C1 segment of cervical spinal cord (tissue), 14 donors: Measurements from ENCODE around the gene RELT.

Experiments used
- DNase-seq, 14 donors: peaks; one replicate each; lab custom pipeline; 2025; lab: John Stamatoyannopoulos, UW

Gene RELT

GRCh38 chr11:73376160-73376802 is at the start of gene RELT:
RELT (plus strand) TSS chr11:73376399; CDS start chr11:73389137, 12,738 bp downstream.
- DNase-seq, result peak; percentile 8 to 90 (median 74)

GRCh38 chr11:73326929-73327811 is 49.0 kb upstream of the RELT start:
- no peak for DNase-seq

GRCh38 chr11:73327812-73328364 is 48.3 kb upstream of the RELT start:
- no peak for DNase-seq

- no peak for DNase-seq
These were observed 45.6 kb upstream of the RELT start for GRCh38 chr11:73330569-73331093.

GRCh38 chr11:73331138-73331916 is 44.9 kb upstream of the RELT start:
- no peak for DNase-seq

- no peak for DNase-seq
These were observed 43.0 kb upstream of the RELT start for GRCh38 chr11:73333173-73333572.

GRCh38 chr11:73333640-73334383 is 42.4 kb upstream of the RELT start:
- DNase-seq, result no peak

- peak in 3 of 14 donors; percentile 33 to 84 (median 43) for DNase-seq
These were observed 41.6 kb upstream of the RELT start for GRCh38 chr11:73334384-73335203.

GRCh38 chr11:73335204-73335923 is 40.8 kb upstream of the RELT start:
- DNase-seq, result peak in 13 of 14 donors; percentile 18 to 85 (median 64)

GRCh38 chr11:73337846-73338245 is 38.4 kb upstream of the RELT start:
- no peak for DNase-seq

- no peak for DNase-seq
These were observed 37.9 kb upstream of the RELT start for GRCh38 chr11:73338279-73338678.

GRCh38 chr11:73340164-73340563 is 36.0 kb upstream of the RELT start:
- no peak for DNase-seq

- peak in 2 of 14 donors; percentile 13 to 44 for DNase-seq
These were observed 33.6 kb upstream of the RELT start for GRCh38 chr11:73342633-73343032.

- DNase-seq, result peak in 1 of 14 donors; percentile 46
These were observed 32.9 kb upstream of the RELT start for GRCh38 chr11:73343076-73343873.

GRCh38 chr11:73344191-73344607 is 32.0 kb upstream of the RELT start:
- DNase-seq, result peak in 8 of 14 donors; percentile 17 to 68 (median 44)

- peak in 1 of 14 donors; percentile 49 for DNase-seq
These were observed 30.6 kb upstream of the RELT start for GRCh38 chr11:73345481-73346160.

GRCh38 chr11:73346186-73346935 is 29.8 kb upstream of the RELT start:
- no peak for DNase-seq
